GM18508 (cell line): ENCODE data around the gene MZB1.
"Not testable (repeated sequence)": the region's sequence is repeated elsewhere in the genome, so short reads cannot be mapped to it uniquely, and the experiment has no call there.

Experiments used
- ATAC-seq: cut with Tn5 transposase; IDR thresholded peaks from one replicate; pipeline ENCODE4 v1.9.1; 2021; ENCODE audit warnings: moderate number of reproducible peaks; ENCODE audit not compliant: insufficient read depth, unreplicated experiment

Gene MZB1

DNA sequence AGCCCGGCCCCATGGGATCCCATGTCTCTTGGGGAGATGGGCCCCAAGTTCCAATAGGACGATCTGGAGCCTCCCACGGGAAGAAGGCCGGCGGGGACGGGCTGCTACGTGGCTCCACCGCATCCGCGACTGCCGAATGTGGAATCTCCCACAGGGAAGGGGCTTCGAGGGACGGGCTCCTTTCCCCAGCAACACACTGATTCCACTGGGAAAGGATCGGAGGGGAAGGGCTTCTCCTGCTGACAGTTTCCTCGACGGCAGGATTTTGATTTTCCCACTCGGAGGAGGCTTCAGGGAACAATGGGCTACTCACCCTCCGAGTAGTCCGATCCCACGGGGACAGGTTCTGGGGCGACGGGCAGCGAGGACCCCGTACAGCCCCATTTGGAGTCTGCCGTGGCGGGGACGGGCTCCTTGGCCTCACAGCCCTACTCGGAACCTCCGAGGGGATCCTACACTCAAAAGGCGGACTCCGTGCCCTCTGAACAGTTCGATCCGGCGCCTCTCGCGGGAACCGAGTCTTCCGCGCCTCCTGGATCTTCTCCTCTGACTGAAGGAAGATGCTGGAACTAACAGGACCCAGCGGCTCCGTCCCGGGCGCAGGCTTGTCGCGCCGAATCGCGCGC lies 3.9 kb upstream of the MZB1 start:
- no peak for ATAC-seq

DNA sequence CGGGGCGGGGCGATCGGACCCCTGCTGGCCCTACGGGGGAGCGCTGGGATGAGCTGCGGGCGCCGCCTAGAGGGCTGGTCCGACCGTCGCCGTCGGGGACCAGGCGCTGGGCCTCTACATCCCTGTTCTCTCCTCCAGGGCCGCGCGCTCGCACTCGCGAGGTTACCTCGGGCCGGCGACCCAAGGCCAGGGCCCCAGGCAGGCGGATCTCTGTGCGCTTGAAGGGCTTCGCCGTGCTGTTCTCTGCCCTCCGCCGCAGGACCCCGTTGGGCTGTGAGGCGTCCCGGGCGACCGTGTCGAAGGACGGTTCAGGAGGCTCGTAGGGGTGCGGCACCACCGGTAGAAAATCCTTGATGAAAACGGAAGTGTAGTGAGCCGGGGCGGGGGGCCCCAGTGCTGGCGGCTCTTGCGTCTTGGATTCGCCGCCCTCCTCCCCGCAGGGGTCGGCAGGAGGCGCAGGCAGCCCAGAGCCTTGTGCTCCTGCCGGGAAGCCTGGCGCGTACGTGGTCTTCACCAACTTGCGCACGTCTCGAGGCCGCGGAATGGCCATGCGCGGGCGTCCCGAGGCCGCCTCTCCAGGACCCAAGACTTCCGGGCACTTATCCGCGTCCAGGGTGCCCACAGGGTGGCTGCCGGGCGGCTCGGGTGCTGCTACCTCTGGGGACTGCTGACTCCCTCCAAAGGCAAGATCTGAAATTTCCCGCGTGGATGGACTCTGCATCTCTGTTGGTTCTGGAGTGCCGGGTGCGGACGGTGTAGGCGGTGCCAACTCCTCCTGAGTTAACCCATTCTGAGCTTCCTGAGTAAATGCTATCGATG lies 3.2 kb upstream of the MZB1 start:
- ATAC-seq = peak; percentile 39

DNA sequence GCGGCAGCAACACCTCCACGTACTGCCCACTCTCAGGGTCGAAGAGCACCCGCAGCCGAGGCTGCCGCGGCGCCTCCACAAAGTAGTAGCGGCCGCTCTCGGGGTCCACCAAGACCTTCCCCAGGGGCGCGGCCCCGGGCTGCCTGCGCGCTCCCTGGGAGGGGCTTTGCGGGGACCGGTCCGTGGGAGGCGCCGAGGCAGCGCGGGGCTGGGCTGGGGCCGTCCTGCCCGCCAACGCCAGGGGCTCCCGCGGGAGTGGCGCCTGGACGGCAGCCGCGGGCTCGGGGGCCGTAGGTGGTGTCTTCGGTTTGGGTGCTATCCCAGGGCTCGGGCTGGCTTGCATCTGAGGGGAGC lies 2.6 kb upstream of the MZB1 start:
- no peak for ATAC-seq

DNA sequence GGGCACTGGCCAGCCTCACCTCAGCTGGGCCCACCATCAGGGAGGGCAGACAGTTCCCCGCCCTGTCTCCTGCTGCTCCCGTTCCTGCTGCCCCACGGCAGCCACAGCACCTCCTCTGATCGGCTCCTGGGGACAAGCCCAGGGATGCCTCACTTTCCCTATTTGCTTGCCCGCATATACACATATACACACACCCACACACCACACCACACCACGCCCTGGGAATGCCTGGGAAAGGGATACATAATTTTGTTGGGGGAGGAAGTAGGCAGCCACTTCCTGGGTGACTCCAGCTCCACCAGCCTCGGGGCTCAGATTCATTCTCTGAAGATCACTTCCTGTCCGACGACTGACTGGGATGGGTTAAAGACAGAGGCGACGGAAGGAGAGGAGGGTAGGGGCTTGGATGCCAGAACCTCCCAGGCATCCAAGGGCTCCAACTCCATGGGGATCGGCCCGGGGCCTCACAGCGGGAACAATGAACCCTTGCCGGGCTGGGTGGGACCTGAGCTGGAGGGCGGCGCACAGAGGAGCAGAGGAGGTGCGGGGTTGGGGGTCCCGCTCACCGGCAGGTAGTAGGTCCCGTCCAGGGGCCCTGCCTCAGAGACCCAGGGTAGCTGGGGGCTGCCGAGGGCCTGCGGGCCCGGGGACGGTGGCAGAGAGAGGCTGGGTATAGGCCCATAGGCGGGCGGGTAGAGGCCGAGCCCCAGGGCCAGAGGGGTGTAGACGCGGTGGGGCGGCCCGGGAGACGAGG lies 2.0 kb upstream of the MZB1 start:
- ATAC-seq = no peak

DNA sequence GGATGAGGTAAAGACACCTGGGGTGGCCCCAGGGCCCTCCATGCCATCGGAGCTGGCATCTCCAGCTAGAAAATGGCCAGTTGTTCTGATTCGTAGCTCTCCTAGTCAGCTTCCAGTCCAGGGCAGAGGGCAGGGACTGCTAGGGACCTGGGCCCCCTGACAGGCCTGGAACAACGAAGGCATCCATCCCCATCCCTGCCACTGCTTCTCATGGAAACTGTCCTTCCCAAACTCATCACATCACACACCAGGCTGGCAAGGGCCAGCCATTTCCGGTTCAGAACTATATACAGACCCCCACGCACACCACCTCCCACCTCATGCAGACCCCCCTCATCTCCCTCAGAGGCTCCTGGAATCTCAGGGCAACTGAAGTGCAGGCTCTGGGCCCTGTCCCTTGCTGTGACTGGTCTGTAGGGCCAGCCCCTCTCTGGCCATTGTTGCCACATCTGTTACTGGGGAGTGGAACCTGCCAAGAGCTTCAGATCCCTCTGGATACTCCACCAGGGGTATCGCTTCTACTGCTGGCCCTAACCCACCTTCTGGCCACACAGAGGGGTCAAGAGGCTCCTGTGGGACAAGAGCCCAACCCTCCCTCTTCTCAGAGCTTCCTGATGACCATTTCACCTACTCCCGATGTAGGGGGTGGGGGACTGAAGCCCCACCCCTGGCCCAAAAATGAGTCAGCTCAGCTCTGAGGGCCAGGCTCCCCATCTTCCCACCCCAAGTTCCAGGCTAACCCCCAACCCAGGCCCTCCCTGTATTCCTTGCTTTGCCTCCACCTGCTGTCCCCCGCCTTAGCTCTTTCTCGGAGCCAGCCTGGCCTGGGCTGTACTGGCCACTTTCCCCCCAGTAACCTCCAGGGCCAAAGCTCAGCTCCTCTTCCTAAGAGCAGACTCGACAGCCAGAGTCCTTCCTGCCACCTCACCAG lies 1.2 kb upstream of the MZB1 start:
- no peak for ATAC-seq

DNA sequence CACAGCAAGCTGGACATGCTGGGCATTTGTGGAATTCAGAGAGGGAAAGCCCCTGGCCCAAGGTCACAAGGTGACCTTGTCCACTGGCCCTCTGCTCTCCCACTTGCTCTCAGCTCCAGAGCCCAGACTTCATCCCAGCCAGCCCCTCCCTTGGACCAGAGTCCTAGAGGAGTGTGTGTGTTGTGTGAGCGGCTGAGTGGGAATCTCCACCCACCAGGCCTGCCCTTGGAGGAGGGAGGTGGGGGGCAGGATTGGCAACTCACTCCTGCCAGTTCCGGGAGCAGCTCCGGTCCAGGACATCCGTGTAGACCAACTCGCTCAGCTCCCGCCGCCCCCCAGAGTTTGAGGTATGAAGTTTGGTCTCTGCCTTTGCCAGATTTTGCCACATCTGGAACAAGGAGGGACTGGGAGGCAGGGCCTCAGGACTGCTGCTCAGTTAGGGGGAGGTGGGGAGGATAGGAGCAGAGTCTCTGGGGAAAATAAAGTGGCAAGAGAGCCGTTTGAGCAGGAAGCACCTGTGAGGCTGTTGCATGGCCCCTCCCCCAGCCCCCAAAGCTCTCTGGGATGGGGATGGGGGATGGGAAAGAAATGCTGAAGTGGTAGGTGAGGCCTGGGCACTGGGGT lies 1.4 kb downstream of the MZB1 start:
- no peak for ATAC-seq

DNA sequence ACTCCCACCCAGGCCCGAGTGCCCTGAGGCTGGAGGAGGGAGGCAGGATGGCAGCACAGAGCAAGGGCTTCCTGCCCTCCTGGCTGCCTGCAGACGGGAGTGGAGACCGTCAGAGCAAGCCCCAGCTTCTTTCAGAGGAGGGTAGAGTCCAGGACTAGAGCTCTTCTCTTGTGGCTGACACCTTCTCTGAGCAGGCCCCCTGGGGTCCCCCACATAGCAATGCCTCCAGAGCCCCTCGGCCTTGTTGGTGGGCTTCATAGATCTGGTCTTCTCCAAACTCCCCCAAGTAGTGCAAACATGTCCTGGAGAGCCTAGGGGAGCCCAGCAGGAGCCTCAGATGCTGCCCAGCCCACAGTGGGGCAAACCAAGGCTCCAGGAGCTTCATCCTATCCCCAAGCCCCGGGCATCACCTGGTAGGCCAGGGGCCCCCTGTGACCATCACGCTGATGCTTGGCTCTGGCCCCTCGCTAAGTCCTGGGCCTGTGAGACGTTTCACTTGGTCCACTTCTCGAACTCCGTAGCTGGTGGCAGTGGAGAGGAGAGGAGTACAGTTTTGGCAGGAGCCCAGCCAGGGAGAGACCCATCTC lies 2.0 kb downstream of the MZB1 start:
- ATAC-seq = no peak

DNA sequence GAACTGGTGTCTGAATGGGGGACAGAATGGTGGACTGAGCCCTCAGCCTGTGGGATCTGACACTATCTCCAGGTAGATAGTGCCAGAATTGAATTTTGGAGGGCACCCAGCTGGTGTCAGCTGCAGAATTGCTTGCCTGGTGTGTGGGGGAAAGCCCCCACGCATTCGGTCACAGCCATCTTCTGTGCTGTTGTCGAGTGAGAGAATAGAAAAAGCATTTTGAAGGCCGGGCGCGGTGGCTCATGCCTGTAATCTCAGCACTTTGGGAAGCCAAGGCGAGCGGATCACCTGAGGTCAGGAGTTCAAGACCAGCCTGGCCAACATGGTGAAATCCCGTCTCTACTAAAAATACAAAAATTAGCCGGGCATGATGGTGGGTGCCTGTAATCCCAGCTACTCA lies 2.8 kb downstream of the MZB1 start:
- ATAC-seq = not testable (repeated sequence)

DNA sequence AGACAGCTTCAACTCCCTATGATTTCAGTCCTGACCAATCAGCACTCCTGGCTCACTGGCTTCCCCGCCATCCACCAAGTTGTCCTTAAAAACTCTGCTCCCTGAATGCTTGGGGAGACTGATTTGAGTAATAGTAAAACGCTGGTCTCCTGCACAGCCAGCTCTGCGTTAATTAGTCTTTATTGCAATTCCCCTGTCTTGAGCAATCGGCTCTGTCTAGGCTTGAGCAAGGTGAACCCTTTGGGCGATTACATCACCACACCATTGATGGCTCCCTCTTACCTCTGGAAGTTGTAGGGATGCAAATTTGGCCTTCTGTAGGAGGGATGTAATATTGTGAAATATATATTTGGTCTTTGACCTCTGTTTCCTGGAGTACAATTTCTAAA lies 3.7 kb downstream of the MZB1 start:
- no peak for ATAC-seq

DNA sequence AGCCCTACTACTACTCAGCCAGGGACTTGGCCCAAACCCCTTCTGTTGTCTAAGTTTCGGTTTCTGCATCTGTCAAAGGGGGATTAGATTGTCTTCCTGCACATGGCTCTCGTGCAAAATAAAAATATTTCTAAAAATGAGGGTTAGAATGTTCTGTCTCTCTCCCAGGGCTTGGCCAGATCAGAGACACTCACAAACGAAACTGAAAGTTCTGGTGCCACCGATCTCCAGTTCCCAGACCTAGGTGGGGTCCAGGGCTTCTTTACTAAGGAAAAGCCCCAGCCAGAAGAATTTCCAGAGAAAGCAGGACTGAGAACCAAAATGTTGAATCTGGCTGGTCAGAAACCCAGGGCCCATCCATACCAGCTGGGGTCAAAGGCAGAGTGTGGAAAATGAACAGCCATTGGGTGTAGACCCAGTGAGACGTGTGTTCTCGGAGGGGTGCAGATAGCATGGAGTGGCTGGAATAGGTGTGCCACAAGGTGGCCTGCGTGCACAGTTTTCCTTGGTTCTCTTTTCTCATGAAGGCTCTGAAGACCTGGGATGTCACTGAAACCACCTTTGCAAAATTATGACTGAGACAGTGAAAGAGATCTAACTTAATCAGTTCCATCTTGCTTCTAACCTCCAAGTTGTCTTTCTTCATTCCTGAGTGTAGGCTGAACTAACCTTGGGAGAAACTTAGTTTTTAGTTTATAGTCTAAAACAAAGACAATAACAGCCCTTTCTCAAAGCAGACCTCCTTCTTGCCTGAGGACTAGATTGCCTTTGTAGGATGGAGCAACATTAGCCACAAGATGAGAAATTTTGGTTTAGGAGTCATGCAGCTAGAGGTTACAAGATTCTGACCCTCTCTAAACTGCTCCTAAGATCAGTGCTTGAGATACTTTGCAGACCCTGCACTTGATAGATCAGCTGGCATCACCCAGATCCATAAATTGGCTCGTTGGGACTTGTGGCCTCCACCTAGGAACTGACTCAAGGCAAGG lies 4.4 kb downstream of the MZB1 start:
- no peak for ATAC-seq

DNA sequence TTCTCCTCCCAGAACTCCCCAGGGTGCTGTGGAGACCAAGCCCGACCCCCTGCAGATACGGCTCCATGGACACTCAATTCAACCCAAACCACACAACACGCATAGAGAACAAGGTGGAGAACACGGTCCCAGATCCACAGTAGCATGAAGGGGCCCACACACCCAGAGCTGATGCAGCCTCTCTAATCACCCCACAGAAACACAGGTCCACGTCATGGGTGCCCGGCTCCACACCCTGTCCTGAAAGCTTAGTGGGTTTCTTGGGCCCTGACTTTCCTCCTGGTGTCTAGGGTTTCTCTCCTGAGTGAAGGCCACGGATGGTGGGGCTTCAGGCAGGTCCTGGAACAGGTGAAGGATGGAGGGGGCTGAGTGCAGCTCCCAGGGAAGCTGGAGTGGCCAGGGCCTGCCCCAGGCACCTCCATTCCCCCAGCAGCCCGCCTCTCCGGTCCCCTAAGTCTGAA lies 5.1 kb downstream of the MZB1 start:
- no peak for ATAC-seq

DNA sequence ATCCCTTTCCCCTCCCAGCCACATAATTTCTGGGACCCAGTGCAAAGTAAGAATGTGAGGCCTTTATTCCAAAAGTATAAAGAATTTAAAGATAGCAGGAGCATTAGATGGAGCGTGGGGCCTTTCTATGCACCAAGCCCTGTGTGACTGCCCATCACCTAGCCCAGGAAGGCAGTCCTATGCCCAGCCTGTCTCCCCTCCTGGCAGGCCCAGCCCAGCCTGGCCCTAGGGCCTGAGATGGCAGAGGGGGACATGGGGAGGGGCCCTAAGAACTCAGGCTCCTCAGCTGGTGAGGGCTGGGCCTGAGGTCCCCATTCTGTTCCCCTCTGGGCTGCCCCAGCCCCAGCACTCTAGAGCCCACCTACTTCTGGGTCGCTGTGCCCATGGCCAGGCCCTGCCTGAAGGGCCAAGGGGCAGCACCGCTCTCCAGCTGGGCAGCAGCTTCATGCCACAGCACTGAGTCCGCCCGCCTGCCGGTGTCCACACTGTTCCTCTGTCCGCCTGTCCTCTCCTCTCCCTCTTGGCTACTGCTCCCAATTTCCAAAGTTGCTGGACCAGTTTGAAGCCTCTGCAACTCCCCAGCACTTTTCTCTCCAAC lies 5.6 kb downstream of the MZB1 start:
- no peak for ATAC-seq

DNA sequence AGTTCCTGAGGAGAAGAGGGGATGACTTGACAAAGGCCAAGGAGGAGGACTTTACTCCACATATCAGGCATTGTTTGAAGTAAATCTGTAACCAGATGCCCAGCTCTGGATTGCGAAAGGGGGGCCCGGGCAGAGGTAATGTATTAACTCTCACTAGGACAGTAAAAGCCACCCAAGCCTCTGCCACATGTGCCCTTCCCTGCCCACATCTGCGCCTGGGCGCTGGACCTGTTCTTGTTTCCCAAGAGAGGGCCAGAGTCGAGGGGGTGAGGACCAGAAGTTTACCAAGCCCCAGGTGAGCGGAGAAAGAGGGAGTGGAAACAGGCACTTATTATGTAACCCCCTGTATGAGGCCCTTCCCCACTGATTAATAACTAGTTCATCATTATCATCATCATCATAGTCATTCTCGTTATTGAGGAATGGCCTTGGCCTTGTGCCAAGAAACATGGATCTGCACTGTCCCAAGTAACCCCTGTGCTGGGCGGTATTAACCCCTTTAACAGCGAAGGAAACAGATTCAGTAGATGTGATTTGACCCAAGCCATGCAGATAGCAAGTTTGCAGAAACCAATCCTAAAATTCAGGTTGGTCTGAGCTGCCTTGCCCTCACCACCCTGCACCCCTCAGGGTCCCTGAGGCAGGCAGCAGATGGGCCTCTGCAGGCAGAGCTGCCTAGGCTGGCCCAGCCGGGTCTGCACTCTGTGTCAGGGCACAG lies 6.3 kb downstream of the MZB1 start, which contains the start of gene SLC23A1:
TSS of gene SLC23A1 (minus strand) at position 23 of the 718 bp plus-strand sequence. CDS start 44 bp downstream, outside the sequence.
- ATAC-seq = no peak

DNA sequence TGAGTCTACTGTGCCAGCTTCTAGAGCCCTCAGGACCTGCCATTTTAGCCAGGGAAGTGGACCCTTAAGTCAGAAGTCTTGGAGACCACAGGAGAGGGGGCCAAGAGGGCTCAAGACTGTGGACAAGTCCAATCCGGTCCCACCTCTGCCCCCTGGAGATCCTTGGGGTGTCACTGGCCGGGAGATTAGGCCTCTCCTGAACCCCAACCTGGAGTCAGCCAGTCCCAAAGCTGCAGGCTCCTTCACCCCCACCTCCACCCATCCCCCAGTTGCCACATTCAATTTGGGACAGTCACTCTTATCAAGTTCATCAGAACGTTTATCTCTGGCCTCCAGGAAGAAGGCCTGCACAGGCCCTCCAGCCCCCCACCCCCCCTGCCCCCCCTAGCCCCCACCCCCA lies 6.9 kb downstream of the MZB1 start:
- no peak for ATAC-seq

DNA sequence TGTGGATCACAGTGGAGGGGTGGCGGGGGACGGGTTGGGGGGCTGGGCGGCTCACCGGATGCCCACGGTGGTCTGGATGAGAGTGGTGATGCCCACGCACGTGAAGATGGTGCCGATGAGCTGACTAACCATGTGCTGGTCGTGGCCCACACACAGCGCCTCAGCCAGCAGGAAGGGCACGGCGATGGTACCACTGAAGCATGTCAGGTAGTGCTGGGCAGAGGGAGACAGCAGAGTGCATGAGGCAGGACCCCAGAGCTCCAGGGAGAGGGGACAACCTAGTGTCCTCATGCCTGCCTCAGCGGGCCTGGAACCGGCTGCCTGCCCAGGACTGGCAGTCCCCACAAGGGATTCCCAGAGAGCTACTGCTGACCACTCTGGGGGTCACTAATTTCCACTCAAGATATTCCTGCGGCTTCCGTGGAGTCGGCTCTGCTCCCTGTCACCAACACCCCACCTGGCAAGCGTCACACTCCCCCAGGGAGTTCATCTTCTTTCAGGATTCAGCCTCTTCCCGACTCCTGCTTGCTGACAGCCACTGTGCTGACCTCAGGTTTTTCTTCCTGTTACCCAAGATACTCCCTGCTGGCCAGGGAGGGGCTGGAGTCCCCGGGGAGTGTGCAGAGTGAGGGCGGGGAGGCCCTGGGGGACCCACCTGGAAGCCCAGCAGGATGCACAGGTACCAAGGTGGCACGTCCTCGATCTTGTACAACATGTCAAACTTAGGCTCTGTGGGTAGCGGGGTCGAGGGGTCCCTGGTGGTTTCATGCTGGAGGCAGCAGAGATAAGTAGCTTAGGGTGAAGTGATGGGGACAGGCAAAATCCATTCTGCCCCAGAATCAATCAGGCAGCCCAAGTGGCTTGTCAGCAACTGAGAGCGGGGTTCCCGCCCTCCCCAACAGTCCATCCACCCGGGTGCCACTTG lies 7.6 kb downstream of the MZB1 start:
- ATAC-seq = no peak
